Transverse colon (tissue), 4 donors: ENCODE data around the gene JPH2.

Experiments
- EP300 ChIP-seq: sonication (generic); formaldehyde crosslinking; IDR thresholded peaks from one replicate; pipeline ENCODE4 v1.6.1; 2017; ENCODE audit warnings: antibody characterized with exemption, low read depth
- POLR2A ChIP-seq: fragments of 450-650 bp; IDR thresholded peaks from one replicate; pipeline ENCODE4 v1.6.1; 2016; ENCODE audit warnings: antibody characterized with exemption, mild to moderate bottlenecking, moderate library complexity
- POLR2AphosphoS5 ChIP-seq, 3 donors: sonication (generic); formaldehyde crosslinking; IDR thresholded peaks; one replicate each; pipeline ENCODE4 v1.6.1; 2016; ENCODE audit warnings: antibody characterized with exemption in 3 of 3
- TF ChIP-seq, protein P1 (sequence below), 5 experiments: fragments of 200-600 bp in 3 of 5; fragments of 450-650 bp in 2 of 5; sonication (generic) in 3 of 5; IDR thresholded peaks; 1 replicate in 2 of 5; 2 replicates in 3 of 5; pipeline ENCODE4 v1.5.1; 2016 to 2017; ENCODE audit warnings: antibody characterized with exemption in 5 of 5, inconsistent platforms in 3 of 5, mild to moderate bottlenecking in 2 of 5, moderate library complexity in 1 of 5

DNA sequence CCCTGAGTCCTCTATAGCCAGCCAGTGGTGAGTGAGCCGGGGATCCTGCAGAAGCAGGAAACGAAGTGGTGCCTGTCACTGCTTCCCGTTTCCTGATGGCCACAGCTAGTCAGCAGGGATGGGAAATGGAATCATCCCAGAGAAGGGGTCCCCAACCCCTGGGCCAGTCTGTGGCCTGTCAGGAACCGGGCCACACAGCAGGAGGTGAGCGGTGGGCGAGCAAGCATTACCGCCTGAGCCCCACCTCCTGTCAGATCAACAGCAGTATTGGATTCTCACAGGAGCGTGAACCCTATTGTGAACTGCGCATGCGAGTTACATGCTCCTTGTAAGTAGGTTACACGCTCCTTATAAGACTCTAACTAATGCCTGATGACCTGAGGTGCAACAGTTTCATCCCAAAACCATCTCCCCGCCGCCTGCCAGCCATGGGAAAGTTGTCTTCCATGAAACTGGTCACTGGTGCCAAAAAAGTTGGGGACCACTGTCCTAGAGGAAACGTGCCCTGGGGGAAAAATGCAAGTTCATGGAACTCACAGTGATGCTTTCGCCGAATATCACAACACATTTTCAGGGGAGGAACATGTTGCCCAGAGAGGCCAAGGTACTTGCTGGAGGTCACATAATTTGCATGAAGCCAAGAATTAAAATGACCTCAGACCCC, 113.8 kb downstream of the JPH2 start:
- TF ChIP-seq, protein P1, sequence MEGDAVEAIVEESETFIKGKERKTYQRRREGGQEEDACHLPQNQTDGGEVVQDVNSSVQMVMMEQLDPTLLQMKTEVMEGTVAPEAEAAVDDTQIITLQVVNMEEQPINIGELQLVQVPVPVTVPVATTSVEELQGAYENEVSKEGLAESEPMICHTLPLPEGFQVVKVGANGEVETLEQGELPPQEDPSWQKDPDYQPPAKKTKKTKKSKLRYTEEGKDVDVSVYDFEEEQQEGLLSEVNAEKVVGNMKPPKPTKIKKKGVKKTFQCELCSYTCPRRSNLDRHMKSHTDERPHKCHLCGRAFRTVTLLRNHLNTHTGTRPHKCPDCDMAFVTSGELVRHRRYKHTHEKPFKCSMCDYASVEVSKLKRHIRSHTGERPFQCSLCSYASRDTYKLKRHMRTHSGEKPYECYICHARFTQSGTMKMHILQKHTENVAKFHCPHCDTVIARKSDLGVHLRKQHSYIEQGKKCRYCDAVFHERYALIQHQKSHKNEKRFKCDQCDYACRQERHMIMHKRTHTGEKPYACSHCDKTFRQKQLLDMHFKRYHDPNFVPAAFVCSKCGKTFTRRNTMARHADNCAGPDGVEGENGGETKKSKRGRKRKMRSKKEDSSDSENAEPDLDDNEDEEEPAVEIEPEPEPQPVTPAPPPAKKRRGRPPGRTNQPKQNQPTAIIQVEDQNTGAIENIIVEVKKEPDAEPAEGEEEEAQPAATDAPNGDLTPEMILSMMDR (IDR thresholded peaks at IDR 0.05) = no peak
- TF ChIP-seq POLR2AphosphoS5 (IDR thresholded peaks at IDR 0.05) = no peak
- TF ChIP-seq POLR2A = no peak
- TF ChIP-seq EP300 = no peak
